Thyroid gland (tissue), 4 donors: ENCODE results near the gene LRP8. TPM values are rescaled to one million over a fixed set of nuclear protein-coding genes. Genes with fewer than 3 reads are reported as not detected.
A peak's percentile ranks its signal among the peaks of the same experiment; 100 is the strongest.

Source experiments
- DNase-seq, 2 donors: peaks; one replicate each; pipeline ENCODE4 v3.0.0-alpha.2; 2019
- H3K27ac ChIP-seq, 3 donors: fragments of 200-600 bp; sonication (generic); 1 replicate in 2 of 3; 2 replicates in 1 of 3; pipeline ENCODE4 v1.5.1; 2016 to 2019; ENCODE audit warnings: mild to moderate bottlenecking in 1 of 3, moderate library complexity in 1 of 3
- H3K27me3 ChIP-seq: fragments of 200-600 bp; sonication (generic); one replicate; pipeline ENCODE4 v1.5.1; 2019
- H3K36me3 ChIP-seq, 2 donors: fragments of 200-600 bp; sonication (generic); one replicate each; pipeline ENCODE4 v1.5.1; 2016 to 2019
- H3K4me1 ChIP-seq, 2 donors: fragments of 200-600 bp; sonication (generic); one replicate each; pipeline ENCODE4 v1.5.1; 2017 to 2019
- H3K4me3 ChIP-seq, 3 donors: fragments of 200-600 bp; sonication (generic); replicated peaks in 1 of 3; 1 replicate in 2 of 3; 2 replicates in 1 of 3; pipeline ENCODE4 v1.5.1; 2016; ENCODE audit warnings: mild to moderate bottlenecking in 1 of 3
- H3K9me3 ChIP-seq: fragments of 200-600 bp; sonication (generic); one replicate; pipeline ENCODE4 v1.5.1; 2017
- CTCF ChIP-seq, 6 experiments: fragments of 200-600 bp in 3 of 6; fragments of 450-650 bp in 3 of 6; sonication (generic) in 3 of 6; IDR thresholded peaks; one replicate each; pipeline ENCODE4 v1.5.1; 2016 to 2019; ENCODE audit warnings: antibody characterized with exemption in 6 of 6, mild to moderate bottlenecking in 2 of 6, inconsistent platforms in 1 of 6, moderate library complexity in 1 of 6
- POLR2A ChIP-seq, 2 donors: fragments of 450-650 bp; IDR thresholded peaks; one replicate each; pipeline ENCODE4 v1.6.1; 2017; ENCODE audit warnings: antibody characterized with exemption in 2 of 2, mild to moderate bottlenecking in 2 of 2, moderate library complexity in 1 of 2
- WGBS, 2 donors: methylation state at CpG; one replicate each; pipeline ENCODE4 v1.1.5; 2017; 5-methylcytosine and 5-hydroxymethylcytosine counted together
- intact Hi-C: fragments of 100-400 bp; cut with DNase I; formaldehyde crosslinking; loops from one replicate; pipeline ENCODE4 v1.15.1; 2023
- total RNA-seq, 4 donors: library from RNA; depleted of rRNA; stranded (reverse); fragments of >200 nt; gene quantifications; one replicate each; pipeline ENCODE4 v1.2.3, GENCODE V29; 2016

Gene LRP8
- total RNA-seq, 4 donors from 2014 or later: 92.8 to 200 (median 143) TPM

- peaks cover 22 to 50% of the 10 kb centered on the region in 2 donors for H3K4me1 ChIP-seq
- 83% methylated on average over 2 of the region's 2 CpGs for WGBS, 2 donors
- H3K36me3 ChIP-seq: no peaks in the 10 kb centered on the region
- intact Hi-C loops: no loop called here
- no peaks in the 10 kb centered on the region for H3K9me3 ChIP-seq
- H3K27me3 ChIP-seq: no peaks in the 10 kb centered on the region
- H3K27ac ChIP-seq: peak overlapping the region in 1 of 3 donors; percentile 19
- no peak for DNase-seq
- no peak overlapping the region for H3K4me3 ChIP-seq
- TF ChIP-seq POLR2A (IDR thresholded peaks at IDR 0.05): no peak
- no peak for TF ChIP-seq CTCF (IDR thresholded peaks at IDR 0.05)
These were observed 35.2 kb downstream of the LRP8 start for GRCh38 chr1:53292690-53293089.

GRCh38 chr1:53291574-53291973, 36.3 kb downstream of the LRP8 start:
- Histone ChIP-seq H3K27ac (no peak overlapping the region), H3K27me3 (no peaks in the 10 kb centered on the region), H3K4me1 (peaks cover 26 to 51% of the 10 kb centered on the region in 2 donors), H3K9me3 (no peaks in the 10 kb centered on the region), H3K36me3 (no peaks in the 10 kb centered on the region), H3K4me3 (no peak overlapping the region)
- TF ChIP-seq CTCF (IDR thresholded peaks at IDR 0.05): no peak
- TF ChIP-seq POLR2A (IDR thresholded peaks at IDR 0.05): no peak
- intact Hi-C loops: no loop called here
- 94 to 100% methylated on average over 1 to 2 of the region's 2 CpGs for WGBS, 2 donors
- no peak for DNase-seq

GRCh38 chr1:53288790-53289429, 39.0 kb downstream of the LRP8 start:
- no peaks in the 10 kb centered on the region for H3K36me3 ChIP-seq
- H3K27me3 ChIP-seq: no peaks in the 10 kb centered on the region
- no peaks in the 10 kb centered on the region for H3K9me3 ChIP-seq
- no peak overlapping the region for H3K27ac ChIP-seq
- intact Hi-C loops: no loop called here
- no peak overlapping the region for H3K4me3 ChIP-seq
- 88 to 96% methylated on average over 7 of the region's 7 CpGs for WGBS, 2 donors
- no peak for TF ChIP-seq CTCF (IDR thresholded peaks at IDR 0.05)
- no peak for TF ChIP-seq POLR2A (IDR thresholded peaks at IDR 0.05)
- DNase-seq: no peak
- H3K4me1 ChIP-seq: peaks cover 6 to 24% of the 10 kb centered on the region in 2 donors

- intact Hi-C loops: no loop called here
- Histone ChIP-seq H3K9me3 (no peaks in the 10 kb centered on the region), H3K36me3 (no peaks in the 10 kb centered on the region), H3K4me1 (peaks cover 6 to 17% of the 10 kb centered on the region in 2 donors), H3K27ac (no peak overlapping the region), H3K27me3 (no peaks in the 10 kb centered on the region), H3K4me3 (no peak overlapping the region)
- TF ChIP-seq POLR2A (IDR thresholded peaks at IDR 0.05) (no peak), CTCF (IDR thresholded peaks at IDR 0.05) (no peak)
- DNase-seq: no peak
- 77 to 79% methylated on average over 18 of the region's 18 CpGs for WGBS, 2 donors
These were observed 39.7 kb downstream of the LRP8 start for GRCh38 chr1:53288002-53288789.

- no peak overlapping the region for H3K27ac ChIP-seq
- H3K27me3 ChIP-seq: no peaks in the 10 kb centered on the region
- peaks cover 6 to 9% of the 10 kb centered on the region in 2 donors for H3K4me1 ChIP-seq
- no peak for TF ChIP-seq CTCF (IDR thresholded peaks at IDR 0.05)
- TF ChIP-seq POLR2A (IDR thresholded peaks at IDR 0.05): no peak
- DNase-seq: peak; percentile 32 to 33
- WGBS, 2 donors: 61 to 63% methylated on average over 4 of the region's 4 CpGs
- no peaks in the 10 kb centered on the region for H3K36me3 ChIP-seq
- no peaks in the 10 kb centered on the region for H3K9me3 ChIP-seq
- no peak overlapping the region for H3K4me3 ChIP-seq
- intact Hi-C loops: no loop called here
These were observed 40.9 kb downstream of the LRP8 start for GRCh38 chr1:53286955-53287354.
